Endothelial cell of umbilical vein (primary cell): ENCODE results near the gene OPTN. TPM values are rescaled to one million over a fixed set of nuclear protein-coding genes. Genes with fewer than 3 reads are reported as not detected.

Experiments
- BruUV-seq: library from RNA; stranded (reverse); fragments of 400-500 nt; replicated peaks from 2 replicates; lab custom pipeline; 2021; lab: Mats Ljungman, UMichigan
- CTCF ChIA-PET: fragments of 300-600, 350-600 bp; sonication (Branson Sonifier 250); formaldehyde crosslinking; loops from one replicate; lab custom pipeline; 2021; ENCODE audit warnings: antibody characterized with exemption, inconsistent platforms; lab: Charles Lee
- POLR2A ChIA-PET: fragments of 300-600, 350-600 bp; sonication (Branson Sonifier 250); formaldehyde crosslinking; loops from one replicate; lab custom pipeline; 2021; ENCODE audit warnings: antibody characterized with exemption, inconsistent platforms; lab: Charles Lee
- DNase-seq: peaks from one replicate; pipeline ENCODE4 v3.0.0-alpha.2; 2011; ENCODE audit warnings: low read depth, low spot score
- FAIRE-seq: peaks from 2 replicates; lab custom pipeline; 2011; peaks lifted over from hg19 to GRCh38; lab: Jason Lieb, UNC
- H2AFZ ChIP-seq: 2 replicates; pipeline ENCODE4 v1.6.0; 2012; ENCODE audit warnings: low read depth, low read length, control low read depth, inconsistent platforms
- H3K27ac ChIP-seq: 2 replicates; pipeline ENCODE4 v1.5.1; 2011; ENCODE audit warnings: low read depth, mild to moderate bottlenecking, control low read depth, low read length, moderate library complexity; ENCODE audit not compliant: insufficient read depth
- H3K27me3 ChIP-seq, 2 experiments: 2 replicates each; pipeline versions ENCODE4 v1.6.0 to v1.6.1; 2011; ENCODE audit warnings: low read length in 2 of 2, mixed read lengths in 1 of 2; ENCODE audit not compliant: control insufficient read depth in 2 of 2, insufficient read depth in 2 of 2
- H3K36me3 ChIP-seq, 2 experiments: 2 replicates in 1 of 2; 3 replicates in 1 of 2; pipeline ENCODE4 v1.5.1; 2011; ENCODE audit warnings: low read length in 2 of 2, mild to moderate bottlenecking in 1 of 2, moderate library complexity in 1 of 2; ENCODE audit not compliant: control insufficient read depth in 2 of 2, insufficient read depth in 2 of 2; ENCODE audit errors: extremely low read depth in 1 of 2
- H3K4me1 ChIP-seq: 3 replicates; pipeline ENCODE4 v1.5.1; 2011; ENCODE audit warnings: mild to moderate bottlenecking, low read length; ENCODE audit not compliant: control insufficient read depth, insufficient read depth; ENCODE audit errors: extremely low read depth
- H3K4me2 ChIP-seq: 2 replicates; pipeline ENCODE4 v1.6.1; 2011; ENCODE audit warnings: low read length, control low read depth, mixed read lengths; ENCODE audit not compliant: insufficient read depth
- H3K4me3 ChIP-seq, 3 experiments: fragments of 200-600 bp in 1 of 3; sonication (generic), shearing (Covaris generic) in 1 of 3; replicated peaks in 1 of 3; 2 replicates each; pipeline ENCODE4 v1.5.1; 2011 to 2016; ENCODE audit warnings: control low read depth in 3 of 3, low read length in 3 of 3, mild to moderate bottlenecking in 2 of 3, inconsistent platforms in 1 of 3, low read depth in 1 of 3, moderate library complexity in 1 of 3; ENCODE audit not compliant: insufficient read depth in 1 of 3
- H3K79me2 ChIP-seq: 2 replicates; pipeline ENCODE4 v1.6.0; 2012; ENCODE audit warnings: low read length, inconsistent platforms; ENCODE audit not compliant: control insufficient read depth, insufficient read depth
- H3K9ac ChIP-seq: replicated peaks from 2 replicates; pipeline ENCODE3; 2011; ENCODE audit warnings: low read length, control low read depth; ENCODE audit not compliant: insufficient read depth; ENCODE audit errors: extremely low read depth
- H3K9me1 ChIP-seq: replicated peaks from 3 replicates; pipeline ENCODE4 v1.6.0; 2011; ENCODE audit warnings: mild to moderate bottlenecking, low read length; ENCODE audit not compliant: control insufficient read depth, insufficient read depth; ENCODE audit errors: extremely low read depth
- H3K9me3 ChIP-seq: replicated peaks from 2 replicates; pipeline ENCODE4 v1.5.1; 2012; ENCODE audit warnings: low read length, inconsistent platforms; ENCODE audit not compliant: control insufficient read depth, insufficient read depth
- H4K20me1 ChIP-seq: replicated peaks from 2 replicates; pipeline ENCODE3; 2011; ENCODE audit warnings: mild to moderate bottlenecking, low read length; ENCODE audit not compliant: control insufficient read depth, insufficient read depth; ENCODE audit errors: extremely low read depth
- EZH2 ChIP-seq: IDR thresholded peaks from 2 replicates; pipeline ENCODE4 v1.6.1; 2012; ENCODE audit warnings: borderline replicate concordance, low read depth, mild to moderate bottlenecking, moderate library complexity, low read length, inconsistent platforms; ENCODE audit not compliant: severe bottlenecking
- FOS ChIP-seq: IDR thresholded peaks from 2 replicates; pipeline ENCODE4 v1.6.1; 2011; ENCODE audit warnings: mild to moderate bottlenecking, low read length, moderate library complexity, borderline replicate concordance; ENCODE audit not compliant: insufficient read depth
- GATA2 ChIP-seq: IDR thresholded peaks from 2 replicates; pipeline ENCODE4 v1.7.0; 2011; ENCODE audit warnings: low read depth, mild to moderate bottlenecking, moderate library complexity, mixed read lengths, low read length; ENCODE audit not compliant: insufficient read length, insufficient read depth
- JUN ChIP-seq: IDR thresholded peaks from 2 replicates; pipeline ENCODE4 v1.6.1; 2011; ENCODE audit warnings: borderline replicate concordance, low read depth; ENCODE audit not compliant: insufficient read length, insufficient read depth
- MAX ChIP-seq: IDR thresholded peaks from 2 replicates; pipeline ENCODE4 v1.6.1; 2011; ENCODE audit not compliant: insufficient read depth, insufficient read length
- MYC ChIP-seq: IDR thresholded peaks from one replicate; pipeline ENCODE4 v1.6.1; 2011; ENCODE audit warnings: mild to moderate bottlenecking, low read depth, low read length
- POLR2A ChIP-seq: IDR thresholded peaks from 2 replicates; pipeline ENCODE4 v1.6.1; 2012; ENCODE audit warnings: low read depth, mild to moderate bottlenecking, control low read depth, low read length
- POLR2AphosphoS5 ChIP-seq: IDR thresholded peaks from 2 replicates; pipeline ENCODE4 v1.6.1; 2012; ENCODE audit warnings: low read depth, mild to moderate bottlenecking, control low read depth, low read length, moderate library complexity; ENCODE audit not compliant: insufficient read depth
- dilution Hi-C: fragments of 300-500 bp; cut with MboI; formaldehyde crosslinking; loops from one replicate; pipeline ENCODE4 v1.15.0; 2019; ENCODE audit warnings: low sequenced_read_pairs; ENCODE audit not compliant: extremely low pct_ligation_motif_present
- intact Hi-C: fragments of 100-400 bp; cut with micrococcal nuclease; formaldehyde crosslinking; loops from one replicate; pipeline ENCODE4 v1.10.0; 2022
- polyA plus RNA-seq, 4 experiments: library from polyadenylated mRNA; depleted of rRNA in 3 of 4; stranded (reverse) in 3 of 4; unstranded in 1 of 4; fragments of >200 nt; gene quantifications; 2 replicates each; pipeline versions ENCODE4 v1.2.1 to v1.2.3, GENCODE V29; 2011 to 2012; ENCODE audit warnings: missing spikeins in 1 of 4
- total RNA-seq: library from RNA; stranded (reverse); gene quantifications from 2 replicates; pipeline ENCODE4 v1.2.3, GENCODE V29; 2021
- TF ChIP-seq, protein P1 (sequence below), 2 donors: IDR thresholded peaks; 1 replicate in 1 of 2; 2 replicates in 1 of 2; pipeline ENCODE4 v1.5.1; 2011; ENCODE audit warnings: low read length in 2 of 2, mild to moderate bottlenecking in 2 of 2, moderate library complexity in 2 of 2, control low read depth in 1 of 2, inconsistent platforms in 1 of 2, low read depth in 1 of 2; ENCODE audit not compliant: insufficient read depth in 1 of 2; ENCODE audit errors: extremely low read depth in 1 of 2

Gene OPTN
- total and polyA plus RNA-seq, 2 donors (not counting 3 experiments of a cell fraction or from before 2014, with no cell fraction given) = 22.7 to 94.2 TPM

GRCh38 chr10:13184276-13184675, 84.3 kb downstream of the OPTN start:
- intact Hi-C loops = no loop called here
- no peak overlapping the region for H2AFZ ChIP-seq
- DNase-seq (no peak), FAIRE-seq (no peak)
- TF ChIP-seq, protein P1, sequence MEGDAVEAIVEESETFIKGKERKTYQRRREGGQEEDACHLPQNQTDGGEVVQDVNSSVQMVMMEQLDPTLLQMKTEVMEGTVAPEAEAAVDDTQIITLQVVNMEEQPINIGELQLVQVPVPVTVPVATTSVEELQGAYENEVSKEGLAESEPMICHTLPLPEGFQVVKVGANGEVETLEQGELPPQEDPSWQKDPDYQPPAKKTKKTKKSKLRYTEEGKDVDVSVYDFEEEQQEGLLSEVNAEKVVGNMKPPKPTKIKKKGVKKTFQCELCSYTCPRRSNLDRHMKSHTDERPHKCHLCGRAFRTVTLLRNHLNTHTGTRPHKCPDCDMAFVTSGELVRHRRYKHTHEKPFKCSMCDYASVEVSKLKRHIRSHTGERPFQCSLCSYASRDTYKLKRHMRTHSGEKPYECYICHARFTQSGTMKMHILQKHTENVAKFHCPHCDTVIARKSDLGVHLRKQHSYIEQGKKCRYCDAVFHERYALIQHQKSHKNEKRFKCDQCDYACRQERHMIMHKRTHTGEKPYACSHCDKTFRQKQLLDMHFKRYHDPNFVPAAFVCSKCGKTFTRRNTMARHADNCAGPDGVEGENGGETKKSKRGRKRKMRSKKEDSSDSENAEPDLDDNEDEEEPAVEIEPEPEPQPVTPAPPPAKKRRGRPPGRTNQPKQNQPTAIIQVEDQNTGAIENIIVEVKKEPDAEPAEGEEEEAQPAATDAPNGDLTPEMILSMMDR (IDR thresholded peaks at IDR 0.05; ENCODE audit: extremely low read depth in 1 of 2, insufficient read depth in 1 of 2, low read depth in 1 of 2, low read length in 2 of 2) = no peak
- TF ChIP-seq JUN (no peak), POLR2AphosphoS5 (no peak), GATA2 (no peak), MYC (no peak), POLR2A (no peak), FOS (no peak), EZH2 (no peak), MAX (no peak)
- no TSS peak for BruUV-seq
- no peaks in the 10 kb centered on the region for H3K27me3 ChIP-seq
- H3K36me3 ChIP-seq = peaks cover 0 to 9% of the 10 kb centered on the region in 2 experiments
- H3K4me1 ChIP-seq = no peaks in the 10 kb centered on the region
- H3K9me1 ChIP-seq = no peaks in the 10 kb centered on the region
- no peak overlapping the region for H3K4me3 ChIP-seq
- H3K79me2 ChIP-seq = no peaks in the 10 kb centered on the region
- POLR2A ChIA-PET = no interaction called here
- CTCF ChIA-PET = no interaction called here
- no peak overlapping the region for H3K9ac ChIP-seq
- H3K9me3 ChIP-seq = no peaks in the 10 kb centered on the region
- H3K27ac ChIP-seq = no peak overlapping the region
- H4K20me1 ChIP-seq = no peaks in the 10 kb centered on the region
- dilution Hi-C loops = no loop called here
- no peak overlapping the region for H3K4me2 ChIP-seq
